Stimulated activated CD8-positive, alpha-beta memory T cell treated with anti-CD3 and anti-CD28 coated beads, Interleukin-4, amount 100 ng/mL, for 4 hours (primary cell): ENCODE results near the gene FBXL16.

ENCODE experiments used
- DNase-seq, 2 donors: peaks; one replicate each; pipeline ENCODE4 v3.0.0-alpha.2; 2020; ENCODE audit warnings: low read depth in 2 of 2, low spot score in 1 of 2

Gene FBXL16

DNA sequence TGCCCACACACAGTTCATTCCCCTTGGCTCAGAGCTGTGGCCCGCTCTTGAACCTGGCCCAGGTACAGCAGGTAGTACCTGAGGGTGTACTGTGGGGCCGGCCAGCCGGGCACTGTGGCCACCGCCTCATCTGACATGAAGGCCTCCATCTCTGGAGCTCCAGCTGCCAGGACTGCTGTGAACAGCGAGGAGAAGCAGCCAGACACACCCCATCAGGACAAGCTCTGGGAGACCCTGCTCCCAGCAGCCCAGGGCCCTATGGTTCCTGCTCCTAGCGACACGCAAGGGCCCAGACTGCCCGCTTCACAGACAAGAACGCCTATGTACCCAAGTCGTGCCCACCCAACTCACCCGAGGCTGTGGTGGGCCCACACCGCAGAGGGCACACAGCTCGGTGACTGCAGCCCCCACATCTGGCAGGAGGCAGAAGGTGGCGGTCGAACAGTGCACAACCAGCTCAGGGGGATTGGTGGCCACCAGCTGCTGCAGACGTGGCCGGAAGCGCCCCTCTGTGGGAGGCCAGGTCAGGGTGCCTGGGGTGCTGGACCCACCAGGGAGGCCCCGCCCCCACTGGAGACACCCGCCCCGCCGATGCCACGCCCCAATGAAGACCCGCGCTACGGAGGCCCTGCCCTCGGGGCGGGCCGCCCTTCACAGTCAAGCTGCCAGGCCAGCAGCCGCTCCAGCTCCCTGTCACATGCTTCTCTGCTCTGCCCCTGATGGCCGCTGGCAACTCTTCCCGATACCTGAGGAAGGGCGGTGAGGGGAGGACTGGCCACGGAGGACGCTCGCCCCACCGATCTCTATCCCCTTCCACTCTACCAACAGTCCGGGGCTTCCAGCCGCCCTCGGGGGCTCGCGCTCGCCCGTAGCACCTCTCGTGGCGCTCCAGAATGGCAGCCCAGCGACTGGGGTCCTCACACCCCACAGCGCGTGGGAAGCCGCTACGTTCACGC lies 26.5 kb downstream of the FBXL16 start:
- DNase-seq, result peak in 1 of 2 donors; percentile 24

- DNase-seq, result no peak
Observed at GRCh38 chr16:678209-678857, 27.3 kb downstream of the FBXL16 start.

DNA sequence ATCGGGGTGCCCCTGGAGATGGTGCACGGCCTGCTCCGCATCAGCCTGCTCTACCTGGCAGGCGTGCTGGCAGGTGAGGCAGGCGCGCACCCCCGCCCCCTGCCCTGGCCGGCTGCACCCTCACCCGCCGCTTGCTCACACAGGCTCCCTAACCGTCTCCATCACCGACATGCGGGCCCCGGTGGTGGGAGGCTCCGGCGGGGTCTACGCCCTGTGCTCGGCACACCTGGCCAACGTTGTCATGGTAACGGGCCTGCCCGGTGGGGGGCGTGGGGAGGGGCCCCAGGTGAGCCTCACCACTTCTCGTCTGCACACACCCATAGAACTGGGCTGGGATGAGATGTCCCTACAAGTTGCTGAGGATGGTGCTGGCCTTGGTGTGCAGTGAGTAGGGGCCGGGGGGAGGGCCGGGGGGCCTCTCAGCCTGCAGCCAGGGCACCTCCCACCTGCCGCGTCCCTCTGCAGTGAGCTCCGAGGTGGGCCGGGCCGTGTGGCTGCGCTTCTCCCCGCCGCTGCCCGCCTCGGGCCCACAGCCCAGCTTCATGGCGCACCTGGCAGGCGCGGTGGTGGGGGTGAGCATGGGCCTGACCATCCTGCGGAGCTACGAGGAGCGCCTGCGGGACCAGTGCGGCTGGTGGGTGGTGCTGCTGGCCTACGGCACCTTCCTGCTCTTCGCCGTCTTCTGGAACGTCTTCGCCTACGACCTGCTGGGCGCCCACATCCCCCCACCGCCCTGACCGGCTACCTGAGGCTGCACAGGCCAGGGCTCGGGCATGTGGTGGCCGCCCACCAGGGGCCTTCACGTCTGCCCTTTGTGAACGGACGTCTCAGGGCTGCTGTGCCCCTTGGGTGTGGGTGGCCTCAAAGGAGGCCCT lies 28.0 kb downstream of the FBXL16 start:
- no peak for DNase-seq

- no peak for DNase-seq
Observed at GRCh38 chr16:676913-677312, 28.7 kb downstream of the FBXL16 start.

DNA sequence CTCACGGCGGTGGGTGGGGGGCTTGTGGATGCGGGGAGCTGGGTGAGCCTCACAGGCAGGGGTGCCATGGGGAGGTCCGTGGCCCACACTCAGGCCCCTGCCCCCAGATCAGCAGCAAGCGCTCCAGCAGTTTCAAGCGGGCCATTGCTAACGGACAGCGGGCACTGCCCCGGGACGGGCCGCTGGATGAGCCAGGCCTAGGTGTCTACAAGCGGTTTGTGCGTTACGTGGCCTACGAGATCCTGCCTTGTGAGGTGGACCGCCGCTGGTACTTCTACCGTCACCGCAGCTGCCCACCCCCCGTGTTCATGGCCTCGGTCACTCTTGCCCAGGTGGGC lies 29.1 kb downstream of the FBXL16 start:
- no peak for DNase-seq

DNA sequence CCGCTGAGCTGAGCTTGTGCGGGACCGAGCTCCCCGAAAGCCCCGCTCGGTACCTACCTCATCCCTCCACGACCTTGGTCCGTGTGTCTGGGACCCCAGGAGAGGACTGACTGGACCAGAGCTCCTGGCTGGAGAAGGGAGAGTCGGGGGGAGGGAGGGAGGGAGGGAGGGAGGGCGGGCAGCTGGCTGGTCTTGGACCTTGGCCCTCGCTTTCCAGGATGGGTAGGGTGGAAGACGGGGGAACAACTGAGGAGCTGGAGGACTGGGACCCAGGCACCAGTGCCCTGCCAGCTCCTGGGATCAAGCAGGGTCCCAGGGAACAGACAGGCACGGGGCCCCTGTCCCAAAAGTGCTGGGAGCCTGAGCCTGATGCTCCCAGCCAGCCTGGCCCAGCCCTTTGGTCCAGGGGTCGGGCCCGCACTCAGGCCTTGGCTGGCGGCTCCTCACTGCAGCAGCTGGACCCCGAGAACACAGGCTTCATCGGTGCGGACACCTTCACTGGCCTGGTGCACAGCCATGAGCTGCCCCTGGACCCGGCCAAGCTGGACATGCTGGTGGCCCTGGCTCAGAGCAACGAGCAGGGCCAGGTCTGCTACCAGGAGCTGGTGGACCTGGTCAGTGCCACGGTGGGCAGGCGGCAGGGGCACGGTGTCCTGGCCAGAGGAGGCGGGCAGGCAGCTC lies 29.6 kb downstream of the FBXL16 start:
- no peak for DNase-seq

DNA sequence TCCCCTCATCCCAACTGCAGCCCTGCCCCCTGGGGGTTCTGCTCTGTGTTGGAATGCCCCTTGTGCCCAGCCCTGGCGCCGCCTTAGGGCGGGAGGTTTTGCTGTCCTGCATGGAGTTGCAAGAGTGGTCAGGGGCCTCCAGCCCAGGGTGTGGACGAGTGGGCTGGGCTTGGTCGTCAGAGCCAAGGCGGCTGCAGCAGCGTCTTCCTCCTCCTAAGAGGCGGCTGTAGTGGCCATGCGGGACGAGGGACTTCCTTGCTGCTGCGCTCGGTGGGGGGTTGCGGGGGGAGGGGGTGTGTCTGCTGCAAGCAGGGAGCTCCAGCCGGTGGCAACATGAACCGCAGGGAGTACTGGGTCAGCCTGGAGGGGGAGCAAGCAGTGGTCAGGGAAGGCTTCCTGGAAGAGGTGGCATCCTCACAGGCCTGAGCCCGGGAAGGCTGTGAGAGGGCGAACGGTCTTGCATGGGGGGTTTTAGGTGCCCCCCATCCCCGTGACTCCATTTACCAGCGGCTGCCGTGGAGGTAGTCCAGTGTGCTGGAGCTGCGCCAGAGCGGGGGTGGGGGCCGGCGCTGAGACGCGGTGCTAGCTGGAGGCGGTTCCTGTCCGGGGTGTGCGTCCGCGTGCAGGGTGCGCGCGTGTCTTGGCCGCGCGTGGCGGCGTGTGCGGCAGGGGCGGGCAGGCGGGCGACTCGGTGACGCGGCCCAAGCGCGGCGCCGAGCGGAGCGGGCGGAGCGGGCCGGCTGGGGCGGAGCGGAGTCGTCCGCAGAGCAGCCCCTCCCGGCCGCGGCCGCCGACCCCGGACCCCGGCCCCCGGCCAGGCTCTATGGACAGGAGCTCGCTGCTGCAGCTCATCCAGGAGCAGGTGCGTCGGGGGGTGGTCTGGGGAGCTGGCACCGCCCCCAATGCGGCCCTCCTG lies 30.4 kb downstream of the FBXL16 start, which contains the start of gene RHBDL1:
TSS of gene RHBDL1 (plus strand) at position 704 of the 916 bp plus-strand sequence. CDS start at position 824, 120 bp downstream.
- DNase-seq, result no peak

GRCh38 chr16:674214-674881 lies 31.3 kb downstream of the FBXL16 start:
- DNase-seq, result no peak

DNA sequence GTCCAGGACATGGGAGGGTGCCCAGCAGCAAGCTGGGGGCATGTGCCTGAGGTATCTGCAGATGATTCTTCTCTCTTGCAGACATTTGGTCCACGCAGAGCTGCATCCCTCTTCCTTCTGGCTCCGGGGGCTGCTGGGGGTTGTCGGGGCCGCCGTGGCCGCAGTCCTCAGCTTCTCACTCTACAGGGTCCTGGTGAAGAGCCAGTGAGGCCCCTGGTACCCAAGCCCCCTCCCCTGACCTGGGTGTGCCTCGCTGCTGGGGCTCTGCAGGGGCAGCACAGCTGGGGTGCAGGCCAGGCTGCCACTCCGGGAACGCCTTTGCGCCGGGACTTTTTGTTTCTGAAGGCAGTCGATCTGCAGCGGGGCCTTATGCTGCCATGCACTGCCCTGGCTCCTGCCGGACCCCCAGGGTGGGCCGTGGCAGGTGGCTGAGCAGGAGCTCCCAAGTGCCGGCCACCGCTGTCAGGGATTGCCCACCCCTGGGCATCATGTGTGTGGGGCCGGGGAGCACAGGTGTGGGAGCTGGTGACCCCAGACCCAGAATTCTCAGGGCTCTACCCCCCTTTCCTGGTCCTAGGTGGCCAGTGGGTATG lies 32.1 kb downstream of the FBXL16 start:
- DNase-seq, result no peak

DNA sequence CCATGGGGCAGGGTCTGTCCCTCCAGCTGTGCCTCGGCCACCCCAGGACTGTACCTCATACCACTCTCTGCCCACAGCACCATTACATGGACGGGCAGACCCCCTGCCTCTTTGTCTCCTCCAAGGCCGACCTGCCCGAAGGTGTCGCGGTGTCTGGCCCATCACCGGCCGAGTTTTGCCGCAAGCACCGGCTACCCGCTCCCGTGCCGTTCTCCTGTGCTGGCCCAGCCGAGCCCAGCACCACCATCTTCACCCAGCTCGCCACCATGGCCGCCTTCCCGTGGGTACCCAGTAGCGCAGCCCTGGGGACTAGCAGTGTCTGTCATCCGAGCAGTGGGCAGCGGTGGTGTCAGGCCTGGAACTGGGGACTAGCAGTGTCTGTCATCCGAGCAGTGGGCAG lies 32.8 kb downstream of the FBXL16 start:
- no peak for DNase-seq

- no peak for DNase-seq
Observed at GRCh38 chr16:672371-672770, 33.2 kb downstream of the FBXL16 start.

- DNase-seq, result no peak
Observed at GRCh38 chr16:671353-672131, 34.1 kb downstream of the FBXL16 start.

DNA sequence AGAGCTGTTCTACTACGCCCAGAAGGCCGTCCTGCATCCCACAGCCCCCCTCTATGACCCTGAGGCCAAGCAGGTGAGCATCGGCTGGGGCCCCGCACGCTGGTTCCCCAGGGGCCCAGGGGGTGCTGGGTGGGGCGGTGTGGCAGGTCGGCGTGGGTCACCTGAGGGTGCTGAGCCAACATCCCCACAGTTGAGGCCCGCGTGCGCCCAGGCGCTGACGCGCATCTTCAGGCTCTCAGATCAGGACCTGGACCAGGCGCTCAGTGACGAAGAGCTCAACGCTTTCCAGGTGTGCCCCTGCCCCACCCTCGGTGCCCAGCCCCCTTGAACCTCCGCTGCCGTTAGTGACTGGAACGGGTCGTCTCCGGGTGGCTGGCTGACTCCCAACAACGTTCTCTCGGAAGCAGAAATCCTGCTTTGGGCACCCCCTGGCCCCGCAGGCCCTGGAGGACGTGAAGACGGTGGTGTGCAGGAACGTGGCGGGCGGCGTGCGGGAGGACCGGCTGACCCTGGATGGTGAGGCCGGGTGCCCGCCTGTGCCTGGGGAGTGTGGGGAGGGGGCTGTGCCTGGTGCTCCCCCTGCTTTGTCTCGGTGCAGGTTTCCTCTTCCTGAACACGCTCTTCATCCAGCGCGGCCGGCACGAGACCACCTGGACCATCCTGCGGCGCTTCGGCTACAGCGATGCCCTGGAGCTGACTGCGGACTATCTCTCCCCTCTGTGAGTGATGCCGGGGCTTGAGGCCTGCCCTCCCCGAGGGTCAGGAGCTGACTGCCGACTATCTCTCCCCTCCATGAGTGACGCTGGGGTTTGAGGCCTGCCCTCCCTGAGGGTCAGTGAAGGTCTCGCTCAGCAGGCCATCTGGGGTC lies 34.9 kb downstream of the FBXL16 start:
- no peak for DNase-seq

DNA sequence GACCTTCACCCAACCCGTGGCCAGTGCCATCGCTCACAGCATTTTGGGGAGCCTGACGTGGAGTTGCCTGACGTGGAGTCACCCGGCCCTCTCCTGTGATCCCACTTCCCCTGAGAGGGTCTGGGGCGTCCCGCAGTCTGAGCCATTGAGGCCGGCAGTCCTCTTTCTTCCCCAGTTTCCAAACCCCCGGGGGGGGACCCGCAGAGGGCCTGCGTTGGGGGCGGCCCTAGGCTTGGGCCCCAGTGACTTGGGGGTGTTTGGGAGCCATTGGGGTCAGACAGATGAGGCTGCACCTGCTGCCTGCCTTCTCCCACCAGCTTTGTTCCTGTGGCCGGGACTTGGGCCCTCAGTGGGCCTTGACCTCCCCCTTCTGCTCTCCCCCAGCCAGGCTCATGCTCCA lies 35.9 kb downstream of the FBXL16 start:
- DNase-seq, result no peak

- DNase-seq, result no peak
Observed at GRCh38 chr16:668519-669171, 37.0 kb downstream of the FBXL16 start.

DNA sequence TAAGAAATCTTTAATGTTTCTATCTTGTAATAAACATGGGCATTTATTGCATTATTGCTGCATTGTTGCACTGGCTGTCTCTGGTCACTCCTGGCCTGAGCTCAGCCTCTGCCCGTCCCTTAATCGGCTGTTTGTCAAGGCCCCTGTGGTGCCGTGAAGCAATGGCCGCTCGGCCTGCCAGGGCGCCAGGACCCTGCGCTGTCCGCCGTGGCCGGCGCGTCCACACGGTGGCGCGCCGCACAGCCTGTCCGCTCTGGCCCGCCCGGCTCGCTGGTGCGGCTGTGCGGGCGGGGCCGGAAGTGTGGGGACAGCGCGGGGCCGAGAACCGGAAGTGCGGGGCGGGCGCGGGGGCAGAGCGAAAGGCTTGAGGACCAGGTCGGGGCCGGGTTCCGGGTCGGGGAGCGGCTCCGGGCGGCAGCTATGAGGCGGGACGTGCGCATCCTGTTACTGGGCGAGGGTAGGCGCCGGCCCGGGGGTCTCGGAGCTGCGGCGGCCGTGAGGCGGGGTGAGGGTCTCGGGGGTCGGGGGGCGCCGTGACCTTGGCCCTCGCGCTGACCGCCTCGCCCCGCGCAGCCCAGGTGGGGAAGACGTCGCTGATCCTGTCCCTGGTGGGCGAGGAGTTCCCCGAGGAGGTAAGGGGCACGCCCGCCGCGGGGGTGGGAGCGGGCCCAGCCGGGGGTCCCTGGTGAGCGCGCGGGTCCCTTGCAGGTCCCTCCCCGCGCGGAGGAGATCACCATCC lies 37.7 kb downstream of the FBXL16 start, which contains the start of gene RHOT2:
TSS of gene RHOT2 (plus strand) at position 353 of the 739 bp plus-strand sequence. CDS start at position 421, 68 bp downstream.
- DNase-seq, result peak; percentile 72 to 85
